Ramos (cell line): ENCODE results near the gene IRX3.

ENCODE experiments used
- in situ Hi-C: fragments of 300-500 bp; cut with MboI; formaldehyde crosslinking; loops from one replicate; pipeline ENCODE4 v1.14.3; 2022; ENCODE audit warnings: low sequenced_read_pairs; ENCODE audit not compliant: unreplicated experiment

IRX3 gene

DNA sequence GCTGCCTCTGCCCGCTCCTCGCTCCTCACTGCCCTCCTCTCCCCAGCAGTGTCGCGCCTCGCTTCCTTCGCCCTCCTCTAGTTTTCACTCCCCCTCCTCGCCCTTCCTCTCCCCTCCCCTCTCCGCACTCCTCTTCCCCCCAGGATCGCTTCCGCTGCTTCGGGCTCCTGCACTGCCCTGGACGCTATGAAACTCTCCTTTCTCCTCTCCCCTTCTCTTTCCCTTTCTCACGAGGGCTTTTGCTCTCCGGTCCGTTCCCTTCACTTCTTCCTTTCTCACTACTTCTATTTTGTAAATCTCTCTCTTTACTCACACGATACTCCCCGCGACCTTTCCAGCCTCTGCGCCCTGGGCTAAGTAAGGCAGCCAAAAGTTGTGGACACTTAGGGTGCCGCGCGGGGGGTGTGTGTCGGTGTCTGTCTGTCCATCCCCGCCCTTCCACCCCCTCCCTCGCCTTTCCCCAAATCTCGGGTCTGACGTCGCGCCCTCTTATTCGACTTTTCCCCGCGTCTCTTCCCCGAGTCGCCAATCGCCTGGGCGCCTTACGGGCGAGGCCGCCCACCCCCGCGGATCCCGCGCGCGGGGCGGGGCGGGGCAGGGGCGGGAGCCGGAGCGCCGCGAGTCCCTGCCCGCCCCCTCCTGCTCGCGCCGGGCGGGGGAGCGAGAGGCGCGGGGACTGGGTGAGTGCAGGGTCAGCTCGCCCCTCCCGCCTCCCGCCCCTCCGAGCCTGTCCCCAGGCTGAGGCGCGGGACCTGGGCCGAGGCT lies at the start of gene IRX3:
Gene IRX3 (minus strand): TSS at position 422 of the 765 bp plus-strand sequence. CDS start 737 bp downstream, outside the sequence.
- in situ Hi-C loops, result no loop called here

DNA sequence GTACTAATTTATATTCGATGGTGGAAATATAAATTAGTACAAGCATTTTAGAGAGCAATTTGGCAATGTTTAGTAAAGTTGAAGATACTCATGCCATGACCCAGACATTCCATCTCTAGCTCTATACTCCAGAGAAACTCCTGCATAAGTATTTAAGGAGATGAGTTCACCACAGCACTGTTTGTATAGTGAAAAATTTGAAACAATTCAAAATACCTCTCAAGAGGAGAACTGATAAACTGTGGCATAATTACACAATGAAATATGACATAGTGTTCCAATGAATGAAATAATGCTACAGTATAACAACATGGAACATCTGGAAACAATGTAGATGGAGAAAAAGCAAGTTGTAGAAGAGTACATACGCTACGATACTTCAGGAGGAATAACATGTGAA lies 48.6 kb upstream of the IRX3 start:
- in situ Hi-C loops, result no loop called here

- in situ Hi-C loops, result no loop called here
Measured at GRCh38 chr16:54334208-54334607, 47.6 kb upstream of the IRX3 start.

DNA sequence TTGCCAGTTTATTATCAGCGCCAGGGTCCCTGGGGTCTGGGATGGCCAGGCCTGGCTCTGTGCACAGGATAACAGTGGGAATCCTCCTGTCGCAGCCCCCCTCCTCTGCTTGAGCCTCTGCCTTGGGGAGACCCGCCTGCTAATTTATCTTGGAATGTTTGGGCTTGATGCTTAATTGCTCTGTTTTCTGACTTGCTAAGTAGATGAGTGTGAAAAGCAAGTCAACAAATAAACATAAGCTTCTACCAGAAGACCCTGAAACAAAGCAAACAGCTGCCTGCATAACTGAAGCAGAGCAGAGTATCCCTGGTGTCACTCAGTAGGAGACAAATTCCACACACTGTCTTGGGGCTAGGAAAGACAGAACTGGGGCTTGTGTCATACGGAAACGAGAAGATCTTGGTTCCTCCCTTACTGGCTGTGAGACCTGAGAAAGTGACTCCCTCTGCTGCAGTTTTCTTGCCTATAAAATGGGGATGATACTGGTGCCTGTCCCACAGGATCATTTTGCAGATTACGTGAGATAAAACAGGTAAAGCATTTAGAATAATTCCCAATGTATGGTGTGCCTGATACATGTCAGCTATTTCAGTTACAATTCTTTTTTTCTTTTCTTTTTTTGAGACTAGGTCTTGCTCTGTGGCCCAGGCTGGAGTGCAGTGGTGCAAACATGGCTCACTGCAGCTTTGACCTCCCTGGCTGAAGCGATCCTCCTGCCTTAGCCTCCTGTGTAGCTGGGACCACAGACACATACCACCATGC lies 44.8 kb upstream of the IRX3 start:
- in situ Hi-C loops, result no loop called here

DNA sequence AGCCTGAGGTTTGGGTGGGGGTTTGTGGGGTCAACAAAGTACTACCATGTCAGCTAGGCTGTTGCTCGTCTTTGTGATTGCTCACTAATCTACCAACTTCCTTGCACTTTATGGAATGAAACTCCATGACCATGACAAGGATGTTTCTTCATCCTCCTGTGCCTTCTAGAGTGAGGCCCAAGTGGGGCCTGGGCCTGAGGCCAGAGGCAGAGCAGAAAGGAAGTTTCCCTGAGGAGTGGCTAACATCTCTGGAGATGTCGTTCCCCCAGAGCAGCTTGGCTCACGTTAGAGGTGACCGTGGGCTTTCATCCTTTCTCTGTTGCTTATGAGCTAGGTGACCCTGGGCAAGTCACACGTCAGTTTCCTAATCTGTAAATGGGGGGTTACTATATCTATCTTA lies 41.0 kb upstream of the IRX3 start:
- in situ Hi-C loops, result no loop called here

GRCh38 chr16:54326266-54326662 lies 39.7 kb upstream of the IRX3 start:
- in situ Hi-C loops, result no loop called here

- in situ Hi-C loops, result no loop called here
Measured at GRCh38 chr16:54325616-54326265, 39.2 kb upstream of the IRX3 start.

DNA sequence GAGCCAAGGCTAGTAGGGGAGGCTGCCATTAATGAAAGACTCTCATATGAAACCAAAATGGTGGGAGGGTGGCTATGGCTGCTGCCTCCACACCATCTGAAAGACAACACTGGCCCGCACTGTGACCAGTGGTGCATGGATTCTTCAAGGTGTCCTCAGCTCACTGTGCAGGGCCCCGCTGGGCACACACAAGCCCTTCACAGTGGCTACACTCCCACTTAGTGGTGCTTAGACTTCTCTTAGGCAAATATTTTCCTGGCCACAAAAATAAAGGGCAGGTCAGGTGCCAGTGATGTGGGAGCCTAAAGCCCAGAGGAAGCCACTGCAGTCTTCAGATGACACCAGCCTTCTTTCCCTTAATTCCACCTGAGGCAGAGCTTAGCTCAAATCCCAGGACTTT lies 38.1 kb upstream of the IRX3 start:
- in situ Hi-C loops, result no loop called here

DNA sequence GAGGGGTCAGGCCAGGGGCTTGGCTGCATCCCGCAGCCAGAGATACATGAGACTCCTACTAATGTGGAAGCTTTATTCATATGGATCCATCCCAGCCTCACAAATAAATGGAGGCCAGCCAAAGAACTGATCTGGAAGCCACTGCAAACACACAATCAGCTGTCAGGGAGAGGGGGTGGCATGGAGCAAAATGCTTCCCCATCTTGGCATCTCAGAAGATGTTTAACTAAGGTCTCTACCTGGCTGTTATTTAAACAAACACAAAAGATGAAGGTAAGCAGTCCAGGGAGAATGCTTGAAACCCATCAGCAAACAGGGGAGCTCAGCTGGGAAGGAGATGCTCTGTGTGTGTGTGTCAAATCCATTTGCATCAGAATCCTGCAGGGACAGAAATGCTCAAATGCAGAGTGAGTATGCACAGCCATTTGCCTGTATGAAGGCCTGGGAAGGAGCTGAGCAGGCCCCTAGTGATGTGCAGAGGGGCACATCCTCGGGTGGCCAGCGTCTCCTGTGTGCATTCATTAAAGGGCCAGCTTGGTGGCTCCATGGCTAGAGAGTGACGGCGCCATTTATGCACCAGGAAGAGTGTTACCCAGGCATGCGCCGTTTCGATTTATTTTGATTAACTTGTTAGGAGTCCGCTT lies 34.2 kb upstream of the IRX3 start:
- in situ Hi-C loops, result no loop called here

DNA sequence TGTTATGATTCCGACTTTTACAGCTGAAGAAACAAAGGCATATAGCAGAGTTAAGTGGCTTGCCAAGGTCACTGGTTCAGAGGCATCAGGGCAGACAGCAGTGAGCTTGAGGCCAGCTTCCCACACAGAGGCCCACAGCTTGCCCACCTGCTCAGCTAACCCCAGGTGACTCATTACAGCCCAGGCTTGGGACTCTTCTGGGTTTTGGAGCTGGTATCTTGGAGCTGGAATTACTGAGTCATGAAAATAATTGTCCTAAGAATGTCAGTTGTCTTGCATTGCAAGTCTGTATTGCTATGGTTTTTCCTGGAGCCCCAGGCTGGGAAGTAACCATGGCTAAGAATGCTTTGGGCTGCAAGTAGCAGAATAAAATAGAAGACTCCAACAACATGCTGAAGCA lies 32.4 kb upstream of the IRX3 start:
- in situ Hi-C loops, result no loop called here

DNA sequence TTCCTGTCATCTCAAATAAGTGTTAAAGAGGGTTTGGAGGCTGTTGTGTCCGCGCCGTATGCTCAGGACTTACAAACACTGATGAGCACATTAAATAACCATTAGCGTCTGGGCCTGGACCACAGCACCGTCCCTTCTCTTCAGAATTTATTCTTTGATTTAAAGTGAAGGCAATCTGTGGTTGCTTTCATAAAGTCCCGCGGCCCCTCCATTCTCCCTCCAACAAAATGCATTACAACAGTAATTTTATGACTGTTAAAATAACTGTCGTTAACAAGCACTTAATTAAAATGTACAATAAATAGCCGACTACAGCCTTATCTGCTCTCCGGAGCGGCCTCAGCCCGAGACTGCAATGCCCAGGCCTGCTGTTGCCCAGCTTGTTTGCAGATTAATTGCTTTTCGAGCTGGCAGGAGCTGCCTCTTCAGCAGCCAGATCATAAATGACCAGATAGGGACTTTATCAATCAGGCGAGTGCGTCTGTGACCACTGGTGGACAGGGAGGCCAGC lies 30.6 kb upstream of the IRX3 start:
- in situ Hi-C loops, result no loop called here

GRCh38 chr16:54316095-54316889 lies 29.7 kb upstream of the IRX3 start:
- in situ Hi-C loops, result no loop called here

- in situ Hi-C loops, result no loop called here
Measured at GRCh38 chr16:54313789-54314188, 27.2 kb upstream of the IRX3 start.

DNA sequence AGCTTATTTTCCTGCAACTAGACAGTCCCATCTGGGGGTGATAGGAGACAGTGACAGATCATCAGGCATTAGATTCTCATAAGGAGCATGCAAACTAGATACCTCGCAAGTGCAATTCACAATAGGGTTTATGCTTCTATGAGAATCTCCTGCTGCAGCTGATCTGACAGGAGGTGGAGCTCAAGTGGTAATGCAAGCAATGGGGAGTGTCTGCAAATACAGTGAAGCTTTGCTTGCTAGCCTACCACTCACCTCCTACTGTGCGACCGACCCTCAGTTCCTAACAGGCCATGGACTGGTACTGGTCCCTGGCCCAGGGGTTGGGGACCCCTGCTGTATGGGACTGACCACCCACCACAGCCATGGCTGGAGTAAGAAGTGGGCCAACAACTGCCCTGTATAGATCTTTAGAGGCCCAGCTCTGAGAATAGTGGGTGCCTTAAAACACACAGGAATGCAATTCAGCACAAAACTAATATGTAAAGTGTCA lies 26.0 kb upstream of the IRX3 start:
- in situ Hi-C loops, result no loop called here

GRCh38 chr16:54309341-54309740 lies 22.8 kb upstream of the IRX3 start:
- in situ Hi-C loops, result no loop called here

GRCh38 chr16:54305080-54305479 lies 18.5 kb upstream of the IRX3 start:
- in situ Hi-C loops, result no loop called here

GRCh38 chr16:54303613-54304012 lies 17.0 kb upstream of the IRX3 start:
- in situ Hi-C loops, result no loop called here

- in situ Hi-C loops, result no loop called here
Measured at GRCh38 chr16:54297154-54297553, 10.6 kb upstream of the IRX3 start.

DNA sequence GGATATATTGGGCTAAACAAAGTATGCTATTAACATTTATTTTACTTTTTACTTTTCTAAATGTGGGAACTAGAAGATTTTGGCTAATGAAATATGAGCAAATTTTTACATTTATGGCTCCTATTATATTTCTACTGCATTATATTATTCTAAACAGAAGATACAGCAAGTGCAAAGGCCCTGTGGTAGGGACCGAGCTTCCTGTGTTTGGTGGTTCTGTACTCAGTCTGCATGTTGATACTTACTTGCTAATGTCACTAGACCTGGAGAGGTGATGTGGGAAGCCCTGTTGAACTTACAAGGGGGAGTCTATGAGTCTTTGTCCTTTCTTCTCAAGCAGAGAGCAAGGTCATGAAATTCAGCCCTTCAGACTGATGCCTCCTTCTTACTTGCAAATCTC lies 10.0 kb upstream of the IRX3 start:
- in situ Hi-C loops, result no loop called here
